Kidney glomerular epithelial cell (primary cell): Measurements from ENCODE around the gene TECPR2.
"Not testable (repeated sequence)": the region's sequence is repeated elsewhere in the genome, so short reads cannot be mapped to it uniquely, and the experiment has no call there.

Source experiments
- DNase-seq: peaks from one replicate; lab custom pipeline; 2025; lab: John Stamatoyannopoulos, UW

Gene TECPR2

DNA sequence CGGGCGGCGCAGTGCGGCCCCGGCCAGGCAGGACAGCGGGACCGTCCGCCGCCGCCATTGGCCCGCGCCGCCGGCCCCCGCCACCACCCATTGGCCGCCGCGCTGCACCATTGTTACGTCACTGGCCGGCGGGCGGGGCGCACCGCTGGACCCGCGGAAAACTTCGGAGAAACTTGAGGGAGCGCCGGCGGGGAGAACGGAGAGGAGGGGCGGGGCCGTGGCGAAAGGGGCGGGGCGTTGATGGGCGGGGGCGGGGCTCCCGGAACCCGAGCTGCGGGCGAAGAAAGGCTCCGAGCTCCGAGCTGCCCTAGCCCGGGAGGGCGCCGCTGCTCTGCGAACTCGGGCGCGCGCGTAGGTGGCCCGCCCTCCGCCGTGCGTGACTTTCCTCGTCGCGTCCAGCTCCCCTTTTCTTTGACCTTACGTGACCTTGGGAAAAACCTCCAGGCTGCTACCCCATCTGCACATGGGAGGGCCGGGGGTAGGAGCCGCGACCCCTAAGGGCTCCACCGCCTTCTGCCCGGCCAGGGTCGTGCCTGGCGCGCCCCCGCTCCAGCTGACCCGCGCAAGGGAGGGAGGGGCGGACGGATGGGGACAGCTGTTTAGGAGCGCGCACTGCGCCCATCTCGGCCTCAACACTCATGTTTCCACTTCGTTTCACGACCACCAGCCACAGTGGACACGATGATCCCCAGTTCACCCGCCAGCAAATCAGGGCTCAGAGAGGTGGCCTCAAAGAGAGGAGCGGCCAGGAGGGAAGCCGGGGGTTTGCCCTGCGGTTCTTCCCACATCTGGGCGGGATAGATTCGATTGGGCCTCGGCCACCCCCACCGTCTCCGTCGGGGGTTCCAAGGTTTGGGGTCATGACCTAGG, 147.2 kb downstream of the TECPR2 start, which contains the start of gene ANKRD9:
Gene ANKRD9, minus strand, starts transcription at position 31 of the 870 bp plus-strand sequence. CDS start 1,887 bp downstream, outside the sequence.
- peak; percentile 77 for DNase-seq

DNA sequence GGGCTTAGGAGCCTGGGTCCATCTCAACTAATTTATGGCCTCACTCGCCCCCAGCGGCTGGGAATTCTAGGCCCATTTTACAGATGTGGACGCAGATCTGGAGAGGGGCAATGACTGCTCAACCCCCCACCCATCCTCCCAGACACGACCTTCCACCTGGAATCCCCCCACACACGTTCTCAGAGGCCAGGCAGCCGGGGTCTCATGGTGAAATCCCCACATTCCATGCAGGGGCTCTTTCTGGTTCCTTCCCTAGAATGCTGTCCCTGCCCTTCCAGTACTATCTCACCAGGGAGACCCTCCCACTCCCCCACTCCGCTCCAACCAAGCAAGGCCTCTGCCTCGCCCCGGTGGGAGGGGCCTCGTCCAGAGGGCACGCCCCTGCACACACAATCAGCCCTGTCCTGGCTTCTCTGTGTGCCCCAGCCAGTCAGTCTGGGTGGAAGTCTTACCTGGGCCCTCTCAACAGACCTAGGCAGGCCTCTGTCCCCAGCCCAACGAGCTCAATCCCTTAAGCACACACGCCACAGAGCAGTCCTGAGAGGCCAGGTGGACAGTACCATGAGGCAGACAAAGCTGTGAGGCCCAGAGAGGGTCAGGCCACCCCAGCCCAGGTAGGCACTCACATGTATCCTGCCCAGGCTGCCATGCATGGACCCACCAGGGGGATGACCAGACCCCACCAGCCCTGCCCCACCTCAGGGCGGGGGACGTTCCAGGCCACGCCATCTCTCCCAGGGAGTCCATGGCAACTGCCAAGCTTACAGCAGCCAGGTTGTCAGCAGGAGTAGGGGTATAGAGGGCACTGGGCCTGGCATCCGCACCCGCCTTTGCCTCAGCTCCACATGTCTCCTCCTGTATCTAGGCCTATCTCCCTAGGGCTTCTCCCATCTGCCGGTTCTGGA, 148.1 kb downstream of the TECPR2 start:
- DNase-seq = no peak

DNA sequence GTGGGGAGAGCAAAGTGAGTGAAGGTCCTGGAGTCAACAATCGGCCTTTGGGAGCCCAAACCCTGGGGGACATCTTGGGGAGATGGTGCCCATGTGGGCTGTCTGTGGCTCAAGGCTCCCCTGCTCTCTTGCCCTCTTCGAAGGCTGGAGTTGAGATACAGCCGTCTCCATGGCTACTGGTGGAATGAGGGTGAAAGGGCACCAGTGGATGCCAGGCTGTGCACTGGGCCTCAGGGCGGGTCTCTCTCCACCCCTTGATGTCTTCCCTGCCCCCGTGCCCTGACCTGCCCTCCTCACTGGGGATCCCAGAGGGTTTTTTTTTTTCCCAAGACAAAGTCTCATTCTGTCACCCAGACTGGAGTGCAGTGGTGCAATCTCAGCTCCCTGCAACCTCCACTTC, 148.8 kb downstream of the TECPR2 start:
- DNase-seq = no peak

DNA sequence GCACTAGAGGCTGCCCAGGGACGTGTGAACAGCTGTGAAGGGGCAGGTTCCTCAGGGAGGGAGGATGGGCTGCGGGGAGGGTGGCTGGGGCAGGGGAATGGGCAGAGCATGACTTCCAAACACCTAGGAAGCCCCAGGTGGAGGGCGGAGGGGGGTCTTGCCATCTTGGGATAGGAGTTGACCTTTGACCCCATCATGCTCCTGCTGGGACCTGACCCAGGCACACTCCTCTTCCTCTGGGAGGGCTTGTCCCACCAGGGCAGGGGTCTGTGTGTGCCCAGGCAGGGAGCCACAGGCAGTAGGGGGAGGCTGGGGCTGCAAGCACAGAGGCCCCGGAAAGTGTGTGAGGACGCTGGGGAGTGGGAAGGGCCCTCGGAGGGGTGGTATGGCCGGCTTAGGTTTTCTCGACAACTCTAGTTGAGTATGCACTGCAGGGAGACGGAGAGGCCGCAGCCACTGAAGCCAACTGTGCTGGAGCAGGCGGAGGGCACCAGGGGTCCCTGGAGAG, 150.1 kb downstream of the TECPR2 start:
- DNase-seq = no peak

DNA sequence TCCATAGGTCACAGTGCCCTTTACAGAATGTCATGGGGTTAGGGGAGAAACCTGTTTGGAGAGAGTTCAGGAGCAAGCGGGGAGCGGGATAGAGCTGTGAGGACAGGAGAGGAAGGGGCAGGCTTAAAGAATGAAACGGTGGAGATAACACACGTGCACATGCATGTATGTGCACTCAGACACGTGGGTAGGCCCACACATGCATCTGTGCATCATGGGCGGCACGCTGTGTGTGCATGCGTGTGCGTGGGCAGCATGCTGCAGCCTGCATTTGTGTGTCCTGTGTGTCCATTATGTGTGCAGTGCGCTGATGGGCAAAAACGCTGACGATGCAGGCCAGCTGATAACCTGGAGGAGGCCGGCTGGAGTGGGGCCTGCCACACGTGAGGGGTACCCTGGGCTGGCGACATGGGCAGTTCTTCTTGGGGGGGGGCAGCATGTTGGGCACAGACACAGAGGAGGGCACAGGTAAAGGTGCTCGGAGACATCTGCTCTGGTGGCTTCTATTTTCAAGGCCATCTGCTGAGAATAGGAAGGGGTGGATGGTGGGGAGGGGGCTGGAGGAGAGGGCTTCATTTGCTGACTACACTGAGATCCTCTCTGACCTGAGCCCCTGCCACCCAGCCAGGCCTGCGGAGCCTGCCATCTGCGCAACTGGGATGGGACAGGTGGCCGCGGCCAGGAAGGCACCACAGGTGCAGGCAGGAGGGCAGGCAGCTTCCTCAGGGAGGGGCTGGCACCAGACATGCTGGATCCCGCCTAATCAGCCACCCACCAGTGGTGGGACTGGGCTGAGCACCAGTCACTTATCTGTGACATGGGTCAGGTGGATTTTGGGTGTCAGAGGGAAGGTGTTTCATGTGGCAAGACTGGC, 151.4 kb downstream of the TECPR2 start:
- no peak for DNase-seq

DNA sequence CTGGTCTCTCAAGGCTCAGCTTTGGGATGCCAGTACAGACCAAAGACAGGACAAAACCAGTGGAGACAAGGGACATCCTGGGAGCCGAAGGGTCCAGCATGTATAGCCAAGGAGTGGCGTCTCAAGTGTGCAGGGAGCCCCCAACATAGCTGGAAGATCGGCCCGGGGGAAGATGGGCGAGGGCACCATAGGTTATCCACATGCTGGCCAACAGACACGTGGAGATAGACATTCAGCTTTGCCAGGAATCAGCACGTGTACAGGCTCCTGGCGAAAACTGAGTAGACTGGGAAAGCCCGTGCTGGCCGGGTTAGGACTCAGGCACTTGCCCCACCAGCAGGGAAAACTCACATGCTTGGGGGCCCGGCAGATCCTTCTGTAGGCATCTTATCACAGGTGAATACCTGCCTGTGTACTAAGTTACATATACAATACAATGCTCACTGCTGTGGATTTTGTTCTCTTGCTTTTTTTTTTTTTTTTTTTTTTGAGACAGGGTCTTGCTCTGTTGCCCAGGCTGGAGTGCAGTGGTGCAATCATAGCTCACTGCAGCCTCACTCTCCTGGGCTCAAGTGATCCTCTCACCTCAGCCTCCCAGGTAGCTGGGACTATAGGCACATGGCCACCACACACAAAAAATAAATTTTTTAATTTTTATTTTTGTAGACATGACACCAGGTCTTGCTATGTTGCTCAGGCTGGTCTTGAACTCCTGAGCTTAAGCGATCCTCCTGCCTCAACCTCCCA, 152.4 kb downstream of the TECPR2 start:
- DNase-seq = no peak

DNA sequence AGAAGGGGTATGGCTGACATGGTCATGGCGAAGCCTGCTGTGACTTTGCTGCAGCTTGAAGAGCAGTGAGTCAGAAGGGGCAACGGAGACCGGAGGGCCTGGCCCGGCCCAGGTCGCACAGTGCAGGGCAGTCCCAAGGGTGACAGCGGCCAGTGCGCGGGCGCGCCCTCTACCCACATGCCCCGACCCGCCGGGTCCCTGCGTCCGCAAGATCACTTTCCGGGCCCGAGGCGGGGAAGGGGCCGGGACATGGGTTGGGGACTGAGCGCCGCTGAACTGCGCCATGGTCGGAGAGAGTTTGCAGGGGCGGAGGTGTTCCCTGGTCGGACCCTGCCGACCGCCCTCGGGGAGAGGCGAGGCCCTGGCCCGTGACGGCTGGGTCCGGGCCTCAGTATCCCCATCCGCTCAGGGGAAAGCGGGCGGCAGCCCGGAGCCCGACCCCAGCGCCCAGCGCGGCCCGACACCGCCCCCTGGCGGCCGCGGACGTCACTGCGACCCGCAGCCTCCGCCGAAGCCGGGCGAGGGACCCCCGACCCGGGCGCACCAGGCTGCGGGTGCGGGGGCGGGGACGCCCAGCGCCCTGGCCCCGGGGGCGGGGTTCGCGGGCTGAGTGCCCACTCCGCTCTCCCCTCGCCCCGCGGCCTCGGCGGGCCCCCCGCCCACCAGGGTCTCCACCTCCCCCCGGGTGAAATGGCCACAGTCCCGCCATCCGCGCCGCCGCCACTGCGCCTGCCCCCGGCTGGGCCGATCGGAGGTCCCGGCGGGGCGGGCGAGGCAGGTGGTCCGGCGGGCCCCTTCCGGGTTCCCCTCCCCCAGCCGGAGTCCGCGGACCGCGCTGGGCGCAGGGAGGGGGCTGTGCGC, 154.0 kb downstream of the TECPR2 start:
- DNase-seq = no peak

DNA sequence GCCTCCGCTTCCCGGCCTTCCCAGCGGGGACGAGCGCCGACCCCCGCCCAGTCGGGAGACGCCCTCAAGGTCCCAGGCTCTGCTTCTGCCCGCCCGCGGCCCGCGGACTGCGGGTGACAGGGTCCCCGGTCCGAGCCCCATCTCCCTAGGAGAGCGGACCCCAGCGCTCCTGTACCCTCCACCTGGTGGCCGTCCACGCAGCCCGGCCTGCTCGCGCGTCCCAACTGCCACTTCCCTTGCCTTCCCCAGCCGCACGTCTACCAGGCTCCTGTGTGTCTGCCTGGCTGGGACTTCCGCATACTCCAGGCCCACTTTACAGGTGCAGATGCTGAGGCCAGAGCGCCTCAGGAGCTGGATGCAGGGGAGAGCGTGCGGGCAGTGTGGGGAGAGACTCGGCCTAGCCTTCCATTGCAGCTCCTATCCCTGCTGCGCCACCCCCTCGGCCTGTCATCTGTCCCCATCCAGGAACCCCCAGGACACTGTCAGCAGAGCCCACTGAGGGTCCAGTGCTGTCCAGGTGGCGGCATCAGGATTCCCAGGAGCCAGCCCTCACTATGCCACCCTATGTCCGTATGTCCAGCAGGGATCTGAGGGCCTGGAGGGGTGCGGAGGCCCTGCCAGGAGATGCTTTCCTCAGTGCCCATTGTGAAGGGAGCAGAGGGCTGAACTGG, 154.8 kb downstream of the TECPR2 start:
- DNase-seq = no peak

DNA sequence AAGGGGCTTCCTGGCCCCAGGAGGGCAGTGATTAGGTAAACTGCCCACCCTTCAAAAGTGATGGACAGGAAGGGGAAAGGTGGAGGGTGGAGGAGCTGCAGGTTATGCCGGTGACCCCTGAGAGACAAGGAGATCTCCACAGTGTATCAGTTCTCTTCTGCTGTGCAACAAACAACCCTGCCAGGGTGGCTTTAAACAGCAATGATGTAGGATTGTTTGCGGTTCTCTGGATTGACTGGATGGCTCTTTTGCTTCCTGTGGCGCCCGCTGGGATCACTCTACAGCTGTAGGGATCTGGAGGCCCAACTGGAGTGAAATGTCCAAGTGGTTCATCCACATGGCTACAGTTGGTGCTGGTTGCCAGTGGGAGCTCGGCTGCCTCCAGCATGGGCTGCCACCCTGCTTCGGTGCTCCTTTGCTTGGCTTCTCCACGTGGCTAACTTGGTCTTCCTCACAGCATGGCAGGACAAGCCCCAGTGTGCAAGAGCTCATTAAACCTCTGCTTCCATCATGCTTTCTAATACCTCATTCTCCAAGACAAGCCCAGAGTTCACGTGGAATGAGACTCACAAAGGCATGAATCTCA, 155.4 kb downstream of the TECPR2 start:
- DNase-seq = no peak

DNA sequence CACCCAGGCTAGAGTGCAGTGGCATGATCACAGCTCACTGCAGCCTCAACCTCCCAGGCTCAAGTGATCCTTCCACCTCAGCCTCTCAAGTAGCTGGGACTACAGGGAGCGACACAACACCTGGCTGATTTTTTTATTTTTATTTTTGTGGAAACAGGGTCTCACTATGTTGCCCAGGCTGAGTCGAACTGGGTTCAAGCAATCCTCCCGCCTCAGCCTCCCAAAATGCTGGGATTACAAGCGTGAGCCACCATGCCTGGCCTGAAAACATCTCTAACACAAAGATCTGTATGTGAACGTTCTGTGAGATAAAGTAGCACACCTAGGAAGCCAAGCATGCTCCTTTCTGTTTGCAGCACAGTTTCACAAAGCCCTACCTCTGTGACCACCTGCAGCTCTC, 157.0 kb downstream of the TECPR2 start:
- DNase-seq = not testable (repeated sequence)

DNA sequence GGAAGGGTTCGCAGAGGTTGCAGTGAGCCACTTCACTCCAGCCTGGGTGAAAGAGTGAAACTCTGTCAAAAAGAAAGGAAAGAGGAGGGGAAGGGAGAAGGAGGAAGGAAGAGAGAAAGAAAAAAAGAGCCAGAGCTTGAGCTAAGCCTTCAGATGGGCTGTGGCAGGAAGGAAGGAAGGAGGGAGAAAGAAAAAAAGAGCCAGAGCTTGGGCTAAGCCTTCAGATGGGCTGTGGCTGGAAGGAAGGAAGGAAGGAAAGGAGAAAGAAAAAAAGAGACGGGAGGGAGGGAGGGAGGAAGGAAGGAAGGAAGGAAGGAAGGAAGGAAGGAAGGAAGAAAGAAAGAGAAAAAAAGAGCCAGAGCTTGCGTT, 160.4 kb downstream of the TECPR2 start:
- DNase-seq = no peak

DNA sequence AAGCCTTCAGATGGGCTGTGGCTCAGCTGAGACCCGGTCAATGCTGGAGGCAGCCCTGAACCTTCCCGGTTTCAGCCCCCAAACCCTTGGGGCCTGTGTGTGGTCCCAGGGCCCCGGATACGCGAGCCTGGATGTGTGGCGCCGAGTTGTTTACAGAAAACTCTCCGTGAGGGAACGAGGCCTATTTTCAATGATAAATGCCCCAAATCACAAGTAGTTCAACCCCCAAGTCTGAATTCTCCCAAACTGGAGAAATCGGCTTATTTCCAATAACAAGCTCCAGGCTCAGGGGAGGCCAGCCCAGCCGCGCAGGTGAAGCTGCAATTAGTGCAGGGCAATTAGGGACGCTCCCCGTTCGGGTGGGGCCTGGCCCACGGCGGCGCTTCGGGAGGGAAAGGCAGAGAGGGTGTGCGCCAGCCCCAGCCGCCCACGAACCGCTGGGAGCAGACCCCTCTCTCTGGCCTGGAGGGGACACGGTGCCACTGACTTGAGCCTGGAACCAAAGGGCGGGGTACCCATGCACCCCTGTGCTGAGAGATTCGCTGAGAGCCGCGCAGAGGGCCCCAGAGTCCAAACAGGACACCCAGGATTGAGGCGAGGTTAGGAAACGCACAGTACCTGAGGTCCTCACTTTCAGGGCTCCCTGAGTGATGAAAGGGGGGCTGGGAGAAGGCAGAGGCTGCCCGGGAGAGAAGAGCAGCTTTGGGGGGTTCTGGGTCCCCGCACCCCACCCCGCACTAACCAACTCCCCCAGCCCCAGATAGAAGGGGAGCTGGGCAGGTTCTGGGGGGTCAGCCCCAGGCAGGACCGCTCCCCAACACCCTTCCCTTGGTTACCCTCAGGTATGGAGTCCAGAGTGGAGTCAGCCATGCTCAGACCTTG, 161.1 kb downstream of the TECPR2 start:
- DNase-seq = no peak

DNA sequence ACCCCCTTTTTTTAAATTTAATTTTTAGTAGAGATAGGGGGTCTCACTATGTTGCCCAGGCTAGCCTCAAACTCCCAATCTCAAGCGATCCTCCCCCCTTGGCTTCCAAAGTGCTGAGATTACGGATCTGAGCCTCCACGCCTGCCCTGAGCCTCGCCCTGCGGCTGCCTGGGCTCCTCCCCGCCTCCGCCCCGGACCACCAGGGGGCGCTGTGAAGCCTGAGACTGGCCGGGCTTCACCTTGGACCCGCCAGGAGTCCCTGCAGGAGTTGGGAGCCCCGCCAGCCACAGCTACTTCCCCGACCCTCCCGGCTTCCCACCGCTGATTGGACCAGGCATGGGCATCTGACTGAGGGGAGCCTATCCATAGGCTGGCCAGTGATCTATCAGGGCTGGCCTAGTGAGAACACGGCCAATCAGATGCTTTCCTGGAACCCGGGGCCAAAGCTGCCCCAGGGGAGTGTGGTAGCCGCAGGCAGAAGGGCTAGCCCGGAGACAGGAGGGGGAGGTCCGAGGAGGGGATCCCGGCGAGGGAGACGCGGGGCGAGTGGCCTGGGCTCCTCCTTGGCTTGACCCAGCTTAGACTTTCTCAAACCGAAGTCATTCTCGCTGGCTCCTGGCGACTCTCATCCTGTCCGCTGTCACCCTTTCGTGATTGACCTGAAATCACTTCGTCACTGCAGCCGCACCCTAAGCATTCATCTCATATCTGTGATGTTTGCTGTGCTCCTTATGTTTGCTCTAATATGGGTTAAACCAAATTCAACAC, 161.9 kb downstream of the TECPR2 start:
- peak; percentile 98 for DNase-seq

DNA sequence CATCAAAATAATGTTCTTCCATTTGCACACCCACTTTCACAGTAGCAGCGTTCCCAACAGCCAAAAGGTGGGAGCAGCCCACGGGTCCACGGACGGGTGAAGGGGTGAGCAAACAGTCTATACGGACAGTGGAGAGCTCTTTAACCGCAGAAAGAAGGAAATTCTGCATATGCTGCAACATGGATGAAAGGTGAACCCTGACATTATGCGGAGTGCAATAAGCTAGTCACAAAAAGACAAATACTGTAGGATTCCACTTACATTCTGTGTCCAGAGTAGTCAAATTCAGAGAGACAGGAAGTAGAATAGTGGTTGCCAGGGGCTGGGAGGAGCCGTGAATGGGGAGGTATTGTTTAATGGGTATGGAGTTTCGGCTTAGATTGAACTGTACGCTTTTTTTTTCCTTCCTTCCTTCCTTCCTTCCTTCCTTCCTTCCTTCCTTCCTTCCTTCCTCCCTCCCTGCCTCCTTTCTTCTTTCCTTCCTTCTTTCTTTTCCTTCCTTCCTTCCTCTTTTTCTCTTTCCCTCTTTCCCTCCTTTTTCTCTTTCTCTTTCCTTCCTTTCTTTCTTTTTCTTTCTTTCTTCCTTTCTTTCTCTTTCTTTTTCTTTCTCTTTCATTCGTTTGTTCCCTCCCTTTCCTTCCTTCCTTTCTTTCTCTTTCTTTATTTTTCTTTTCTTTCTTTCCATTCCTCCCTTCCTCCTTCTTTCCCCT, 162.6 kb downstream of the TECPR2 start:
- DNase-seq = peak; percentile 51

DNA sequence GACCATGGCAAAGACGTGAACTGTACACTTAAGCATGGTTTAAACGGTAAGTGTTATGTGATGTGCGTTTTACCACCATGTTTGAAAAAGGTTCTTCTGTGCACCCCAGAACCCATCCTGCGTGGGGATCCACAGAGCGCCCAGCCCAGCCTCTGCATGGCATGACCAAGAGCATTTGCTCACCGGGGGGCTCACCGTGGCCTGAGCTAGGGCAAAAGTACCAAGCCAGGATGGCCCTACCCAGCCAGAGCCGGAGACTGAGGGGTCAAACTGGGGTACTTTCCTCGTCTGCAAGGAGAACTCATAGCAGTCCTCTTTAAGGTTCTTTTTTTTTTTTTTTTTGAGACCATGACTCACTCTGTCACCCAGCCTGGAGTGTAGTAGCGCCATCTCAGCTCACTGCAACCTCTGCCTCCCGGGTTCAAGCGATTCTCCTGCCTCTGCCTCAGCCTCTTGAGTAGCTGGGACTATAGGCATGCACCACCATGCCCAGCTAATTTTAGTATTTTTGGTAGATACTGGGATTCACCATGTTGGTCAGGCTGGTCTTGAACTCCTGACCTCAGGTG, 163.3 kb downstream of the TECPR2 start:
- no peak for DNase-seq
